Measurements from ENCODE around the gene MAPK7. TPM values are rescaled to one million over a fixed set of nuclear protein-coding genes. Genes with fewer than 3 reads are reported as not detected.

The MAPK7 gene
- 7.0 and 20.3 TPM in 2 replicates for total RNA-seq

GRCh38 chr17:19378416-19379360, at the start of gene MAPK7:
Gene MAPK7, plus strand, starts transcription at chr17:19378498. Its CDS starts 403 bp downstream, at chr17:19378901.

GRCh38 chr17:19362277-19363113, 15.8 kb upstream of the MAPK7 start, which contains the start of gene B9D1:
Gene B9D1, minus strand, starts transcription at chr17:19362723. Its CDS starts 154 bp downstream, at chr17:19362569.

GRCh38 chr17:19386974-19387920, 8.9 kb downstream of the MAPK7 start, which contains the start of gene MFAP4:
Gene MFAP4, minus strand, starts transcription at chr17:19387190. Its CDS starts 35 bp downstream, at chr17:19387155.

GRCh38 chr17:19410875-19411620, 32.8 kb downstream of the MAPK7 start, which contains the start of gene RNF112:
Gene RNF112, plus strand, starts transcription at chr17:19411232. Its CDS starts 177 bp downstream, at chr17:19411409.

Other genes starting within 250 kb of the MAPK7 start
- gene EPN2, start 141.1 kb upstream of the MAPK7 start, total RNA-seq, result 18.0 and 50.2 TPM in 2 replicates
- gene B9D1, start 15.8 kb upstream of the MAPK7 start, total RNA-seq, result 9.3 and 12.8 TPM in 2 replicates
- not detected in 2 replicates for gene MFAP4, start 8.7 kb downstream of the MAPK7 start, total RNA-seq
- gene RNF112, start 32.7 kb downstream of the MAPK7 start, total RNA-seq, result 0.25 TPM in 1 of 2 replicates, not detected in the other
- 0.49 and 1.4 TPM in 2 replicates for gene SLC47A1, start 155.4 kb downstream of the MAPK7 start, total RNA-seq